D721Med (cell line): ENCODE results near the gene FCN1.

Experiments used
- DNase-seq: peaks from one replicate; pipeline ENCODE4 v3.0.0; 2011; ENCODE audit warnings: low spot score; ENCODE audit not compliant: insufficient read length
- FAIRE-seq: peaks from 2 replicates; lab custom pipeline; 2011; peaks lifted over from hg19 to GRCh38; lab: Jason Lieb, UNC
- TF ChIP-seq, protein P1 (sequence below): IDR thresholded peaks from 2 replicates; pipeline ENCODE4 v1.5.1; 2012; ENCODE audit warnings: mild to moderate bottlenecking, control low read depth; ENCODE audit not compliant: insufficient read depth; ENCODE audit errors: missing control alignments

FCN1 gene

DNA sequence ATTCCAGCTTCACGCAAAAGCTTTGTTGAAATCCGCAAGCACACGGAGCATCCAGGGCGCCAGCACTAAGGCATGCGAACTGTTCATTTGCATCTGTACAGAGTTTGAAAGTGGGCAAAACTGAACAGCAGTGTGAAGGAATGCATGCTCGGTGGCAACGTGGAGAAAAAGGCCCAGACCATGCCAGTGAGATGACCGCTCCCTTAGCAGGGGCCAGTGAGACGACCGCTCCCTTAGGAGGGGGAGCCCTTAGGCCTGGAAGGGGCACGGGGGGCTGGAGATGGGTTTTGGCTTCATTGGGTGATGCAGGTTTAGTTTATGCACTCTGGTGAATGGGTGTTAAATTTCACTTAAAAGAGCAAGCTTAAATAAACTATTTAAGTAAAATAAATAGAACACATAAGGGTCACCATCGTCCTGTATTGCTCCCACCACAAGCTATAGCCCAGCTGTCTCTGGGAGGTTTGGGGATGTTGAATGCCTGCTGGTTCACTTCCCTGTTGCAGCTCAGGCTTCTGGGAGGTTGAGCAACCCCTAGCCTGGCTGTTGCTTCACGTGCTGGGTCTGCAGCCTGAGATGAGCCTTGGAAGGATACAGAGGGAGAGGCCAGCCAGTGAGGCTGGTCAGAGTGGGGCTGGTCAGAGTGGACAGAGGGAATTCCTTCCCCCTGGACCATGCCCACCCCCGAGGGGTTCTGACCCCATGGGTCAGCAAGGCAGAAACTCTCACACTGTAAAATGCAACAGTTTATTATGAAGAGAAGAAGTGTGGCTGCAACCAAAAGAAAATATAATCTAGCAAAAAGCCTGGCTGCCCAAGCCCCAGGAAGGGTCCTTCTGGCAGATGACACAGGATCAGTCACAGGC lies 4.6 kb upstream of the FCN1 start:
- TF ChIP-seq, protein P1, sequence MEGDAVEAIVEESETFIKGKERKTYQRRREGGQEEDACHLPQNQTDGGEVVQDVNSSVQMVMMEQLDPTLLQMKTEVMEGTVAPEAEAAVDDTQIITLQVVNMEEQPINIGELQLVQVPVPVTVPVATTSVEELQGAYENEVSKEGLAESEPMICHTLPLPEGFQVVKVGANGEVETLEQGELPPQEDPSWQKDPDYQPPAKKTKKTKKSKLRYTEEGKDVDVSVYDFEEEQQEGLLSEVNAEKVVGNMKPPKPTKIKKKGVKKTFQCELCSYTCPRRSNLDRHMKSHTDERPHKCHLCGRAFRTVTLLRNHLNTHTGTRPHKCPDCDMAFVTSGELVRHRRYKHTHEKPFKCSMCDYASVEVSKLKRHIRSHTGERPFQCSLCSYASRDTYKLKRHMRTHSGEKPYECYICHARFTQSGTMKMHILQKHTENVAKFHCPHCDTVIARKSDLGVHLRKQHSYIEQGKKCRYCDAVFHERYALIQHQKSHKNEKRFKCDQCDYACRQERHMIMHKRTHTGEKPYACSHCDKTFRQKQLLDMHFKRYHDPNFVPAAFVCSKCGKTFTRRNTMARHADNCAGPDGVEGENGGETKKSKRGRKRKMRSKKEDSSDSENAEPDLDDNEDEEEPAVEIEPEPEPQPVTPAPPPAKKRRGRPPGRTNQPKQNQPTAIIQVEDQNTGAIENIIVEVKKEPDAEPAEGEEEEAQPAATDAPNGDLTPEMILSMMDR, result no peak
- DNase-seq (no peak), FAIRE-seq (no peak)

DNA sequence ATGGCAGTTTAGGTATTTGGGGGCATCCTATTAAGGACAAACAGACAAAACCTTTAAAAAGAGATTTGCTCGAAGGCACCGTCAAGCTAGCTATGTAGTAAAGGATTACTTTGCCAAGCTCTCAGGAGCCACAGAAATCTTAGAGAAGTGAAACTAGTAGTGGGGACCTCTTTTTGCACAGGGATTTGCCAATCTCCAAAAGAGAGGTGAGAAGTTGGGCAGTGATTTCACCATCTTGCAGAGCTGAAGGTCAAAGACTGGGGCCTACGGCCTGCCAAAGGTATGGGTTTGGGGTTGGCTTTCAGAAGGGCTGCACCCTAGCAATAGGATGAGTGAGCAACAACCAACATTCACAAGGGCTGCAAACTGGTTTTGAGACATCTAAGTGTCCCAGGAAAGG lies 1.6 kb upstream of the FCN1 start:
- DNase-seq (no peak), FAIRE-seq (no peak)
- TF ChIP-seq, protein P1, result no peak

DNA sequence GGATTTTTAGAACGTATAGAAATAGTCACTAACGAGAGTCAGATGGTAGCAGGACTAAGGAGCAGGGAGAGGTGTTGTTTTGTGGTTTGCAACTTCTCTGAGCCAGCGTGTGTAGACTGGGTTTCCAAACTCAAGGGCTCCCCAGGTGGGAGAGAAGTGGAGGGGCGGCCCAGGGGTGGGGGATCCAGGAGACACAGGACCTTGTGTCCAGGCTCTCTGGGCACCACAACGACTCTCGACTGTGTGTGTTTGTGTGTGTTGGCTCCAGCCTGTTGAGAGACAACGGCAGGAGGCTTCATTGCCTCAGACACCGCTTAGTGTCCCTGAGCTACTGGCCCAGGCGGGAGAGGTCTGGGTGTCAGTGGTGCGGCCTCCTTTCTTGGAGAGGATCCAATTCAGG lies 934 bp upstream of the FCN1 start:
- DNase-seq, result no peak
- no peak for FAIRE-seq
- TF ChIP-seq, protein P1, result no peak

DNA sequence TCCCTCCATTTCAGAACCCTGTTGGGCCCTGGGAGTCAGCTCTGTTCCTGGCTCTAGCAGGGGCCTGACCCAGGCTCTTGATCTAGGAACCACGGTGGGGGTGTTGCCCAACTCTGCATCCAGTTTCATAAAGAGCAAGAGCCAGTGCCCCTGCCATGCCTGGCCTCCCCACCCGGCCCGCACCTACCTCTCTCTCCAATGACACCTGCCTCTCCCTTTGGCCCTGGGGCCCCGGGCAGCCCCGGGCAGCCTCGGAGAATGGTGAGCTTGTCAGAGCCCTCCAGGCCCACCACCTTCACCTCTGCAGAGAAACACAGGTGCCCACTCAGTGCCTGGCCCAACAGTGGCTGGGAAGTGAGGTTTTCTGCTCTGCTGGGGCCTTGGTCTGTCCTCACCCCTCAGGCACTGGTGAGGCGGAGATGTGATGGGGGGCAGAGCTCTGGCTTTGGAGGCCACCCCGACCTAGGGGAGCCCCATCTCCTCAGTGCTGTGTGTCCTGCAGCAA lies 1.5 kb downstream of the FCN1 start:
- no peak for FAIRE-seq
- DNase-seq, result no peak
- TF ChIP-seq, protein P1, result no peak

DNA sequence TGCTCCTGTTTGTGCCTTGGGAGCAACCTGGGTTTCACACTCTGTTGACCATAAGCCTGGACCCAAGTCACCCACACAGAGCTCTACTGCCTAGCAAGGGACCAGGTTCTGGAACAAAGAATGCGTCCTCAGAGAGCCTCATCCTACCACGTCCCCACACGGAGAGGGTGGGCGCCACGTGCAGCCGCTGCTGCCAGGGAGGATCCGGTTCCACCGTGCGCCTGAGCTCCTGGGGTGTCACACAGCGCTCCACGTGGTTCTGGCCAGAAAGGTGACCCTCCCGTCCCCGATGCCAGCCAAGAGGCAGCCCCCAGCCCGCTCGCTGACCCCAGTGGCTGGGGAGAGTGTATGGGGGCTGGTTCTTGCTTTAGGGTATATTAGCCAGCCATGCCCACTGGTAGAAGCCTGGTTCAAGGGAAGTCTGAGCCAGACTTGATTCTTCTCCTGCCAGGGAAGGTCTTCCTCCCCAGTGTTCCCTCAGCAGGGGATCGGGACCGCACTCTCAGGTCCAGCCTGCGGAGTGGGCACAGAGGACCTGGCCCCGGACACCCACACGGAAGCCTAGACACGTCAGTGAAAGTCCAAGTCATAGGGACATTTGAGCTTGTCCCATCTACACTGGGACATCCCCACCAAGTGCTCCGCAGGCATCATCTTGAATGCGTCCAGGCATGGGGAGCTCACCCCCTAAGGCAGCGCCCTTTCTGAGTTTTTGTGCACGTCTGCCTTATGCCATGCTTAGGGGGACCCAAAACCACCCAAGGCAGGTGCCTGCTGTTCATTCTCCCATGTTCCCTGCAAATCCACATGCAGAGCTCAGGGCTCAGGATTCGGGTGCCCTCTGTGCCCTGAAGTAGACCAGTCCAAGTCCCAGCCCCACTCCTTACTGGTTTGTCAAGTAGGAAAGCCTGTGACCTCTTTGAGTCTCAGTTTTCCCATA lies 2.4 kb downstream of the FCN1 start:
- no peak for FAIRE-seq
- TF ChIP-seq, protein P1, result no peak
- no peak for DNase-seq

DNA sequence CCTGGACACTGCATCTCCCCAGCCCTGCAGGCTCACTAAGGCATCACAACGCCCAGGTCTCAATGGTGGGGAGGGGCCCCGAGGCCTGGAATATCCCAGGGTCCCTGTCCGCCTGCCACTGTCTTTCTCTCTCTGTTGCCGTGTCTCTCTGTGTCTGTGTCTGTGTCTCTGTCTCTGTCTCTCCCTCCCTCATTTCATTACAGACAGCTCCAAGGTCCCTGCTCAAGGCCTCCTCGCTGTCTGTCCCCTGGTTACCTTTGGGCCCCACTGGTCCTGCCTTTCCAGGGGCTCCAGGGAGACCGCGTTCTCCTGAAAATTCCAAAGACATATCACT lies 3.2 kb downstream of the FCN1 start:
- DNase-seq (no peak), FAIRE-seq (no peak)
- TF ChIP-seq, protein P1, result no peak
